Stimulated activated memory B cell treated with anti-CD40 and anti-IgM and Interleukin-4, amounts not matched to agents 10 μg/mL and 1 μg/mL and 100 μg/mL, for 72 hours (primary cell): Measurements from ENCODE around the gene INPP5A.

Experiments used
- ATAC-seq: fragments of 150-1000 bp; cut with Tn5 transposase; 2 replicates; pipeline ENCODE4 v1.10.0; 2021
- H3K27ac Mint-ChIP-seq: one replicate; pipeline ENCODE4 v1.8.0; 2022; ENCODE audit warnings: mild to moderate bottlenecking, mixed read lengths
- H3K27me3 Mint-ChIP-seq: one replicate; pipeline ENCODE4 v1.8.0; 2022; ENCODE audit warnings: mixed read lengths
- H3K36me3 Mint-ChIP-seq: one replicate; pipeline ENCODE4 v1.8.0; 2022; ENCODE audit warnings: mixed read lengths
- H3K4me1 Mint-ChIP-seq: one replicate; pipeline ENCODE4 v1.8.0; 2022; ENCODE audit warnings: mixed read lengths
- H3K4me3 Mint-ChIP-seq: one replicate; pipeline ENCODE4 v1.8.0; 2022; ENCODE audit warnings: mild to moderate bottlenecking, moderate library complexity, mixed read lengths
- H3K9me3 Mint-ChIP-seq: one replicate; pipeline ENCODE4 v1.8.0; 2022; ENCODE audit warnings: mixed read lengths

Gene INPP5A

DNA sequence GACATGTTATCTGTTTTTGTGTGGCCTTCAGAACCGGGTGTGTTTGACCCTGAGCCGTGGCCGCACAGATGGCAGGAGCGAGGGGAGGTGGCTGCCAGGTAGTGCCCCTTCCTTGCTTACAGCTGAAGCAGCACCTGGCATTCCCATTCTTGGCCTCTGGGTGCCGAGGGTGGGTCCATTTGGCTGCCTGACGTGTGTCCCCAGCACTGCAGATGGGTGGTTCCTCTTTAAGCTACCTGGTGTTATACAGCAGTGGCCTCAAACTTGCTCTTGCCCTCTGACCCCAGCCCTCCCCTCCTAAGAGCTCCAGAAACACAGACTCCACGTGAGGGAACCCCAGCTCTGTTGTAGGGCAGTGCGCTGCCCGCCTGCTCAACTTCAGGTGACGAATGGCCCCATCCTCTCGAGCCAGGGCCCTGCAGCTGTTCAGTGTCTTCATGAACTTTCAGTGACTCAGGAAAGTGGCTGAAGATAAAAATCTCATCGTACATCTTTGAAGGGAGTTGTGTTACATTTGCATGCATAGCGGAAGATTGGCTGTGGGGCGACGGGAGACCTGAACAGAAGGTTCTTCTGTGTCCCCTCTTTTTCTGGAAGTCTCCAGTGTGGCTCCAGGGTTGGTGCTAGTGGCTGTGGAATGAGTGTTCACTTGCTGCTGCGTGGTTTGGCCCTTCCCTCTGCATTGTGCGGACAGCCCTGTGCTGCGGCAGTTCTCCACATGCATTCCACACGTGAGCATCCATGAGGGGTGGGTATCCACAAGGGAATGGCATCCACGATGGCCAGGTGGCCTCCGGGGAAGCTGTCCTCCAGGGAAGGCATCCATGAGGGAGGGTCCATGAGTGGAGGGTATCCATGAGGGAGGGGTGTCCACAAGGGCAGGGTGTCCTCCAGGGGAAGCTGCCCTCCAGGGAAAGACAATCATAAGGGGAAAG, 91.6 kb downstream of the INPP5A start:
- peak overlapping the region; percentile 19 for H3K27ac Mint-ChIP-seq
- no peaks in the 10 kb centered on the region for H3K27me3 Mint-ChIP-seq
- peaks cover 89% of the 10 kb centered on the region for H3K4me1 Mint-ChIP-seq
- no peak for ATAC-seq
- no peaks in the 10 kb centered on the region for H3K9me3 Mint-ChIP-seq
- no peaks in the 10 kb centered on the region for H3K36me3 Mint-ChIP-seq
- no peak overlapping the region for H3K4me3 Mint-ChIP-seq

DNA sequence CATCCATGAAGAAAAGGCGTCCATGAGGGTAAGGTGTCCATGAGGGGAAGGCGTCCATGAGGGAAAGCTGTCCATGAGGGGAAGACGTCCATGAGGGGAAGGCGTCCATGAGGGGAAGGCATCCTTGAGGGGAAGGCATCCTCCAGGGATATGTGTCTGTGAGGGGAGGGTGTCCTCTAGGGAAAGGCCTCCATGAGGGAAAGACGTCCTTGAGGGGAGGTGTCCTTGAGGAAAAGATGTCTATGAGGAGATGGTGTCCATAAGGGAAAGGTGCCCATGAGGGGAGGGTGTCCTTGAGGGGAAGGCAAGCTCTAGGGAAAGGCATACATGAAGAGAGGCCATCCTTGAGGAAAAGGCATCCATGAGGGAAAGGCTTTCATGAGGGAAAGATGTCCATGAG, 92.6 kb downstream of the INPP5A start:
- peak overlapping the region; percentile 19 for H3K27ac Mint-ChIP-seq
- no peaks in the 10 kb centered on the region for H3K27me3 Mint-ChIP-seq
- no peaks in the 10 kb centered on the region for H3K36me3 Mint-ChIP-seq
- H3K4me1 Mint-ChIP-seq = peaks cover 88% of the 10 kb centered on the region
- no peak overlapping the region for H3K4me3 Mint-ChIP-seq
- ATAC-seq = no peak
- H3K9me3 Mint-ChIP-seq = no peaks in the 10 kb centered on the region

DNA sequence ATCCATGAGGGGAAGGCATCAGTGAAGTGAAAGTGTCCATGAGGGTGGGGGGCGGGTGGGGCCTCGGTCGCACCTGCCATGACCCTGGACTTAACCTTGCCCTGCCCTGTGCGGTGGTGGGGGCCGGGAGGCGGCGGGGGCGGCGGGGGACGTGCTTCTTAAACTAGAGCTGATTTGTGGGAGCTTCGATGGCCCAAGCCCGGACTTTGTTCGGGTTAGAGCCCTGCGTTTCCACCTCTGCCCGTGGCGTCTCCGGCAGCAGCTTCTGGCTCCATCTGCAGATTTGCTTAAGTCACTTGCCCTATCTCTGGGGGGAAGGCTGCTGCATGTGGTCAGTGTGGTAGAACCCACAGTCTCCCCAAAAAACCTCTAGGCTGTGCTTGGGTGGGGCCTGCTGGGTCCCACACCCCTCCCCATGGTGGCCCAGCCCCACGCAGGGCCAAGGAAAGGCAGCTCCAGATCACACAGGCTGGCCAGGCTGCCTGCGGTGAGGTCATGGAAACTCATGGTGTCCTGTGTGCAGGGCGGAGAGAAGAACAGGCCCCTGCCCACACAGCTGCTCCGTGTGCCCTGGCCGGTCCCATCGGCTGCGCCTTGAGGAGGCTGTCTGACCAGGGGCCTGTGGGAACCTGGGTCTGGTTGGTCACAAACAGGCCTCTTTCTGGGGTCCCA, 93.2 kb downstream of the INPP5A start:
- H3K27me3 Mint-ChIP-seq = no peaks in the 10 kb centered on the region
- no peaks in the 10 kb centered on the region for H3K9me3 Mint-ChIP-seq
- H3K4me3 Mint-ChIP-seq = no peak overlapping the region
- peaks cover 82% of the 10 kb centered on the region for H3K4me1 Mint-ChIP-seq
- H3K27ac Mint-ChIP-seq = peak overlapping the region; percentile 2
- no peaks in the 10 kb centered on the region for H3K36me3 Mint-ChIP-seq
- ATAC-seq = no peak

DNA sequence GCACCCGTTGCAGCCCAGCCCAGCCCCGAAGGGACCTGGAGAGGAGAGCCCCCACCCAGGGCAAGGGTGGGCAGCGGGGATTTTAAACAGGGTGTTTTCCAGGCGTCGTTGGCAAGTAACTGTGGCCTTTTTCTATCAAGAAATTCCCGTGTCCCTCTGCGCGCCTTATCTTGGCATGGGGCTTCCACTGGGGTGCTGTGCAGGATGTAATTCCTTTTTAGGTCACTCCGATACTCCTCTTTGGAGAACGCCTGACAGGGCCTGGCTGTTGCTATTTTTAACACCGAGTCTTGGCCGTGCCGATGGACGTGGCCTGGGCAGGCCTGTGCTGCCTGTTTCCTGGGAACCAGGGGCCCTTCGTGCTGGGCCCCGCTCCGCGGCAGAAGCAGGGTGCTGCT, 93.8 kb downstream of the INPP5A start:
- H3K27ac Mint-ChIP-seq = peak overlapping the region; percentile 2
- ATAC-seq = no peak
- no peak overlapping the region for H3K4me3 Mint-ChIP-seq
- H3K9me3 Mint-ChIP-seq = no peaks in the 10 kb centered on the region
- peaks cover 76% of the 10 kb centered on the region for H3K4me1 Mint-ChIP-seq
- H3K27me3 Mint-ChIP-seq = no peaks in the 10 kb centered on the region
- H3K36me3 Mint-ChIP-seq = no peaks in the 10 kb centered on the region

DNA sequence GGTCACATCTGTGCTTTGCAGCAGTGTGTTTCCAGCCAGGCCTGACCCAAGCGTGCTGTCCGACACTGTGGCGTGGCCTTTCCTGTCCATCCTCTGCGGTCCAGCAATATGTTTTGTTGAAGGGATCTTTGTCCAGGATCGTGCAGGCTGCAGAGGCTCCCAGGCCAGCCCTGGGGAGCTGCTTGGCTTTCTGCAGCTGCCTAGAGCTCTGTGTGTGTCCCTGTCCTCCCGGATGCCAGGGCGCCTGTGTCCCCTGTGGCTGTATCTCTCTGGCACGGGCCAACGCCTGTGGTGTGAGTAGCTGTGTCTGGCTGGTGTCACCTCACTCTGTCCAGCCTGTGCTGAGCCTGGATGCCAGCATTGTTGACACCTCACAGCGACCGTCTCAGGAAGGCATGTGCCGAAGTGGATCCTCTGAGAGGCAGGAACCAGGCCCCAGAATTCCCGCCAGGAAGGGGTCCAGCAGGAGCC, 94.5 kb downstream of the INPP5A start:
- no peaks in the 10 kb centered on the region for H3K9me3 Mint-ChIP-seq
- H3K4me1 Mint-ChIP-seq = peaks cover 69% of the 10 kb centered on the region
- H3K27me3 Mint-ChIP-seq = no peaks in the 10 kb centered on the region
- no peak overlapping the region for H3K27ac Mint-ChIP-seq
- no peak for ATAC-seq
- H3K36me3 Mint-ChIP-seq = no peaks in the 10 kb centered on the region
- H3K4me3 Mint-ChIP-seq = no peak overlapping the region

DNA sequence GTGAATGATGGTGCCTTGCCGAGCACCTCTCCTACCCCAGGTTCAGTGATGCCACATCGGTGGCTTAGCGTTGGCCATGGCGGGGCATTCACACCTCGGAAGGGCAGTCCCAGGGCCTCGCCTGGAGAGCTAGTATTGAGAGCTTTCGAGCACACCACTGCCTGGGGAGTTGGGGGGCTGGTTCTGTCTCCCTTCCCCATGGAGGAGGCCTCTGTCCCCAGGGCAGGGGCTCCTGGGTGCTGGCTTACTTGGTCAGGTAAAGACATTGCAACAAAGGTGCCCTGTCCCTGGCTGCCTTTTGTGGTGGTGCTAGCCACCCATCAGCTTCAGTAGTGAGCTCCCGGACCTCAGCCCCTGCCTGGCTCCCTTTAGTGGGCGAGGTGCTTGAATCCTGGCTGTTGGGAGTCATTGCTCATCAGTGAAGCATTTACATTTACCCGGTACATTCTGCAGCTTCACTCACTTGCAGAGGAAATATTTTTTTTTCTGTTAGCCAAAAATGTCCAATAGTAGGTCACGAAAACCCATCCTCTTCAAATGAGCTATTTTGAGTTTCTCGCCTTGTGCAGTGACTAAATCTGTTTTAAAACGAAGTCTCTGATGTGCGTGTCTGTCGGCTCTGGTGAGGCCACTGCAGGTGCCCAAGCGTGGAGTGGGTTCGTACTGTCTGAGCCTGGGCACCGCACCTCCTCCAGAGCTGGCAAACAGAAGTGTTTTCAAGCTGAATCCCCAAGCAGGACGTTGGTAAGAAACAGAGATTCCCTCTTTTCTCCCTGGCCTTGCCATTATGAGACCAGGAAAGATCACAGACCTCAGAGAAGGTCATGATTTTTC, 95.5 kb downstream of the INPP5A start:
- Mint-ChIP-seq H3K27ac (peak overlapping the region; percentile 71), H3K27me3 (no peaks in the 10 kb centered on the region), H3K9me3 (no peaks in the 10 kb centered on the region), H3K36me3 (no peaks in the 10 kb centered on the region), H3K4me3 (no peak overlapping the region), H3K4me1 (peaks cover 68% of the 10 kb centered on the region)
- peak; percentile 57 for ATAC-seq

DNA sequence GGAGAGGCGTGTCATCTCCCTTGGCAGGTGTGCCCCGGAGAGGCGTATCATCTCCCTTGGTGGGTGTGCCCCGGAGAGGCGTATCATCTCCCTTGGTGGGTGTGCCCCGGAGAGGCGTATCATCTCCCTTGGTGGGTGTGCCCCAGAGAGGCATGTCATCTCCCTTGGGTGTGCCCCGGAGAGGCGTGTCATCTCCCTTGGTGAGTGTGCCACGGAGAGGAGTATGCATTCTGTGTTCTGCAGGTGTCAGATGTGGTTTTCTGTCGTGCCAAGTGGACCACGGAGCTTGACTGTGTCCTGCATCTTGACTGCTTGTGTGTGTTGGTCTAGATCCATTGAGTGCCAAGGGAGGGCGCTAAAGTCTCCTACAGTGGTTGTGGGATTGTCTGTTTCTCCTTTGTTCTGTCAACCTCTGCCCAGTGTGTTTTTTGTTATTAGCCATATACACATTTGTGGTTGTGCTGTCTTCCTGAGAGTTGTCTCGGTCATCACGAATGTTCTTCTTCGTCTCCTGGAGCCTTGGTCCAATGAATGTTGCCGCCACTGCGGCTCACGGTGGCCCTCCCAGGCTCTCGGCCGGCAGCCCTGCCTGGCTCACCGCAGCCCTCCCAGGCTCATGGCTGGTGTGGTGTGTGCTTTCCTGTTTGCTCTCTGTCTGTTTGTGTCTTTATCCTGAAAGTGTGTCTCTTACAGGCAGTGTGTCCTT, 96.8 kb downstream of the INPP5A start:
- Mint-ChIP-seq H3K36me3 (peaks cover under 1% of the 10 kb centered on the region), H3K9me3 (no peaks in the 10 kb centered on the region), H3K27me3 (no peaks in the 10 kb centered on the region), H3K27ac (peak overlapping the region; percentile 3), H3K4me3 (no peak overlapping the region), H3K4me1 (peaks cover 68% of the 10 kb centered on the region)
- ATAC-seq = peak; percentile 65

DNA sequence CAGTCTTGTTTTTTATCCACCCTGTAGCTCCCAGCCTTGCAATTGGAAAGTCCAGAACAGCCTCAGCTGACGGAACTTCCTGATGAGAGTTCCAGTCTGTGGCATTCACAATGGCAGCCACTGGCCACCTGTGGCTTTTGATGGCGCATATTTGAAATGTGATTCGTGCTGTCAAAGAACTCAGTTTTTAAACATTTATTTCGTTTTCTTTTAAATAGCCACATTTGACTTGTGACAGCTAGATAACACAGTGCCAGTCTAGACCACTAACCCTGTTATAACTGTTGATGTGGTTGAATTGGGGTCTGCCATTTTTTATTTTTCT, 97.3 kb downstream of the INPP5A start:
- Mint-ChIP-seq H3K4me3 (no peak overlapping the region), H3K4me1 (peaks cover 67% of the 10 kb centered on the region), H3K27me3 (no peaks in the 10 kb centered on the region), H3K9me3 (no peaks in the 10 kb centered on the region), H3K27ac (peak overlapping the region; percentile 3), H3K36me3 (peaks cover 6% of the 10 kb centered on the region)
- ATAC-seq = no peak

DNA sequence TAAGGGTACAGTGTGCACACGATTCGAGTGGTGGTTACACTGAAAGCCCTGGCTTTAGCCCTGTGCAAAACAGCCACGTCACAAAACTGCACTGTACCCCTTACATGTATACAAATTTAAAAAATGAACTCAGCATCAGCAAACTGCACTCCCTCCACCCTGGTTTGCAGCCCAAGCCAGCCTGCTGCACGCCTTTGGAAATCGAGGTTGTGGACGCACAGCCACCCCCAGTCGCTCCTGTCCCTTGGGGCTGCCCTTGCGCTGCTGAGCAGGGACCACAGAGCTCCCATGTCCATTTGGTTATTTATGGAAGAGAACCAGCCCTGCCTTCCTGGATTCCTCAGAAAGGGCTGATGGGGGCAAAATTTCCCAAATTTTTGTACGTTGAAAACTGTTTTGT, 98.8 kb downstream of the INPP5A start:
- Mint-ChIP-seq H3K9me3 (no peaks in the 10 kb centered on the region), H3K27ac (no peak overlapping the region), H3K4me1 (peaks cover 70% of the 10 kb centered on the region), H3K36me3 (peaks cover 16% of the 10 kb centered on the region), H3K4me3 (no peak overlapping the region), H3K27me3 (no peaks in the 10 kb centered on the region)
- no peak for ATAC-seq

DNA sequence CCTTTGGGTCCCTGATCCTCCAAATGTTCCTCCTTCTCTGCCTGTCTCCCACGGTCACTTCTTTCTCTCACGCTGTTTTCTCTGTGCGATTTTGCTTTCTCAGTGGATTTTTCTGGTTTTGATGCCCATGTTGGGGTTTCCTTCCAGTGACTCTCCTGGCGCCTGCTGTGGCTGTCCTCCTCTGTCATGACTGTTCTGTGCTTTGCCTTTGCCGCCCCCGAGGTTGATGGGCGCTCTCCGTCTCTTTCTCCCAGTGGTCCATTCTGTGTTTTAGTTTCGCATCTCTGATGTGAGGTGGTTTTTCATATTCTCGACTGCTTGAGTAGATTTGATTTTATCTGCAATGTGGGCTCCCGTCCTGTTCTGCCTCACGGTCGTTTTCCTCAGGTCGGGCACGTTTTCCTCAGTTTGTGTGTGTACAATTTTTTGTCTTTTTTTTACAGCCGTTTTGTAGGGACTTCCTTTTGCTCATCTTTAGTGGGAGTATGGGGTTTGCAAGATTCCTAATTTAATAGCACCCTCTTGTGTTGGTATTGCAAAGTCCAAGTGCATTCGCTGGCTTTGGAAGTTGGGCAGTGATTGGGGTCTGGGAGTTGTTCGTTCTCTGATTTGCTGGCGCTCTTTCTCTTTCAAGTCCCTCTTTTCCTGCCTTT, 100.0 kb downstream of the INPP5A start:
- Mint-ChIP-seq H3K27ac (peak overlapping the region; percentile 5), H3K4me3 (peak overlapping the region; percentile 29), H3K4me1 (peaks cover 65% of the 10 kb centered on the region), H3K9me3 (no peaks in the 10 kb centered on the region), H3K36me3 (peaks cover 16% of the 10 kb centered on the region), H3K27me3 (no peaks in the 10 kb centered on the region)
- peak; percentile 72 for ATAC-seq

DNA sequence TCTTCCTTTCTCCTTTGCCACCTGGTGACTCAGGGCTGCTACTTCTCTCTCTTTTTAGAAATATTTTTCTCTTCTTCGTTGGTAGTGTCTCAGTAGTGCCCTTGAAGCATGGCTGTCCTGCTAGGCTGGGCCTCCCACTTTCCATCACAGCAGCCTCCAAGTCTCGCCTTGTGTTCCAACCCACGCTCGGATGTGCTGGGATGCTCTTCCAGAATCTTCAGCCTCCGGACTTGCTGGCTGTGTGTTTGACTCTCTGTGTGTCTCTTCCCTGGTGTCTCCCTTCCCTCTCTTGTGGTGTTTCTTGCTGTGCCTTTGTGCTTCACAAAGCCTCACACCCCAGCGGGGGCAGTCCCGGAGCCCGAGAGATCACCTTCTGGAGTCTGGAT, 100.5 kb downstream of the INPP5A start:
- ATAC-seq = no peak
- H3K27me3 Mint-ChIP-seq = no peaks in the 10 kb centered on the region
- H3K4me1 Mint-ChIP-seq = peaks cover 60% of the 10 kb centered on the region
- no peaks in the 10 kb centered on the region for H3K9me3 Mint-ChIP-seq
- peak overlapping the region; percentile 5 for H3K27ac Mint-ChIP-seq
- H3K36me3 Mint-ChIP-seq = peaks cover 16% of the 10 kb centered on the region
- no peak overlapping the region for H3K4me3 Mint-ChIP-seq

DNA sequence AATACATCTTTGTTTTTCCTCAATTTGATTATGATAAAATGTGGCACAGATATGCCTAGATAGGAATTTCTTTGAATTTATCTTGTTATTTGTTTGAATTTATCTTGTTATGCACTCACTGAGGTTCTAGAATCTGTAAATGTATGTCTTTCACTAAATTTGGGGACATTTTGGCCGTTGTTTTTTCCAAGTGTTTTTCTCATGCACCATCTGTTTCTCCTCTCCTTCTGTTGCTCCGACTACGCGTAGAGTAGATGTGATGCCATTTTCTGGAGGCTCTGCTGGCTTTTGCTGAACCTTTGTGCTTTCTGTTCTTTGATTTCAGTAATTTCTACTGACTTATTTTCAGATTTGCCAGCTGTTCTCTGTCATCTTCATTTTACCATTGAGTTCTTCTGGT, 101.9 kb downstream of the INPP5A start:
- H3K9me3 Mint-ChIP-seq = no peaks in the 10 kb centered on the region
- ATAC-seq = no peak
- no peak overlapping the region for H3K4me3 Mint-ChIP-seq
- H3K27ac Mint-ChIP-seq = no peak overlapping the region
- no peaks in the 10 kb centered on the region for H3K27me3 Mint-ChIP-seq
- H3K36me3 Mint-ChIP-seq = peaks cover 16% of the 10 kb centered on the region
- peaks cover 58% of the 10 kb centered on the region for H3K4me1 Mint-ChIP-seq

DNA sequence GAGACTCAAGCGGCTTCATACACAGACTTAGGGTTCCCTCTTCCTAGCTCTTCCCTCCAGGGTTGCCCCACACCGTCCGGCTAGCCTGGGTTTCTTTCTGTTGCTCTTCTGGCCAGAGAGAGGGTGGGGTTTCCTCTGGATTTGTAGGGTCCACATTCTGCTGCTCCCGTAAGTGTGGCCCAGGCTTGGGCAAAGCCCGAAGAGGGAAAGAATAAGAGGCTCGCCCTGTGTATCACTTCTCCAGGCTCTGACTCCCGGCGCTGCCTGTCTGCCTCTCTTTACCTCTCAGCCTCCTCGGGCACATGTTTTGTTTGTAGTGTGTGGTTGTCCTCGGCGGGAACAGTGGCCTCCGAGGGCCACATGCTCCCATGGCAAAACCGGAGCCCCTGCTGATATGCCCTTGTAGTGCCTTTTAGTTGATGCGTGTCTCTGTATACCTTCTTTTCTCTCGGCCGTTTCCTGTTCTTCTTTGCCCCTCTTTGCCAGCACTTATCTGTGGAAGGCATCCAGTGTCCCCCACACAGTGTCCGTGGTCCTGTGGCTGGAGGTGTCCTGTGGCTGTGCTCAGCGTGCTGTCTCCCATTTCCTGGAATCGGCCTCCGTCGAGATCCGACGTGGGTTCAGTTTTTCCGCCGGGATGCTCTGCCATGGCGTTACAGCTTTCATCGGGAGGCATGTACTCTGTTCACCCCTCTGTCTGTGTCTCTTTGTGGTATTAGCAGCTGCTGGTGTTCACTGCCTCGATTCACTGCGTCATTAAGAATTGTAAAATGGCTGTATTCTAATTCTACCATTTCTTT, 102.9 kb downstream of the INPP5A start:
- H3K4me1 Mint-ChIP-seq = peaks cover 55% of the 10 kb centered on the region
- H3K27ac Mint-ChIP-seq = no peak overlapping the region
- no peak overlapping the region for H3K4me3 Mint-ChIP-seq
- ATAC-seq = no peak
- no peaks in the 10 kb centered on the region for H3K27me3 Mint-ChIP-seq
- H3K9me3 Mint-ChIP-seq = no peaks in the 10 kb centered on the region
- H3K36me3 Mint-ChIP-seq = peaks cover 16% of the 10 kb centered on the region

DNA sequence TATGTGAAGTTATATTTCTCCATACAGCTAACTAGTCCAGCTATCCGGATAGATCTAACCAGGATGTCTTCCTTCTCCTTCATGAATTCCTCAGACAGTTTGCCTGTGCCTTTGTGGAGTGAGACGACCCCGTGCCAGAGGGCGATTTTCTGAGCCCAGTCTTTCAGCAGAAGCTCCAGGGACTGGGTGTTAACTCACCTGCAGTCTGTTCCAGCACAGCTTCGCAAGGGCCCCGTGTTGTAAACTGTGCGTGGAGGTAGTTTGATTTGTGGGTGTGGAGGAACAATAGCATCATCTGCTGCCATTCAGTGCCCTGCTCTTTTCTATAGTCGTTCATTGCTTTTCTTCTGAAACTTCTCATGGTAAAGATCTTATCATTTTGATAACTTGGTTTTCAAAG, 103.8 kb downstream of the INPP5A start:
- Mint-ChIP-seq H3K9me3 (no peaks in the 10 kb centered on the region), H3K27me3 (no peaks in the 10 kb centered on the region), H3K4me1 (peaks cover 55% of the 10 kb centered on the region), H3K4me3 (no peak overlapping the region), H3K36me3 (peaks cover 16% of the 10 kb centered on the region), H3K27ac (no peak overlapping the region)
- ATAC-seq = no peak
